Neutrophil (primary cell): ENCODE measurements around the gene REEP6.

ENCODE experiments used
- H3K27ac ChIP-seq: fragments of 200-600 bp; sonication (generic); 2 replicates; pipeline ENCODE4 v1.5.1; 2016; ENCODE audit warnings: mild to moderate bottlenecking, moderate library complexity
- H3K27me3 ChIP-seq: fragments of 200-600 bp; sonication (generic); 2 replicates; pipeline ENCODE4 v1.6.0; 2016; ENCODE audit warnings: mild to moderate bottlenecking
- H3K36me3 ChIP-seq: fragments of 200-600 bp; sonication (generic); 2 replicates; pipeline ENCODE4 v1.5.1; 2017
- H3K4me1 ChIP-seq, 2 experiments: fragments of 200-600 bp in 1 of 2; sonication (generic) in 1 of 2; 1 replicate in 1 of 2; 2 replicates in 1 of 2; pipeline versions ENCODE4 v1.5.1 to v1.6.1; 2013 to 2016; ENCODE audit warnings: low read depth in 1 of 2, low read length in 1 of 2, mild to moderate bottlenecking in 1 of 2, moderate library complexity in 1 of 2; ENCODE audit not compliant: control insufficient read depth in 1 of 2, insufficient read depth in 1 of 2
- H3K4me3 ChIP-seq, 2 experiments: fragments of 200-600 bp in 1 of 2; sonication (generic) in 1 of 2; 1 replicate in 1 of 2; 2 replicates in 1 of 2; pipeline ENCODE4 v1.5.1; 2013 to 2016; ENCODE audit warnings: low read depth in 1 of 2, low read length in 1 of 2, mild to moderate bottlenecking in 1 of 2, moderate library complexity in 1 of 2
- H3K9me3 ChIP-seq: fragments of 200-600 bp; sonication (generic); 2 replicates; pipeline ENCODE4 v1.5.1; 2016
- CTCF ChIP-seq: fragments of 200-600 bp; sonication (generic); IDR thresholded peaks from 2 replicates; pipeline ENCODE4 v1.5.1; 2016; ENCODE audit warnings: antibody characterized with exemption

The REEP6 gene

GRCh38 chr19:1459479-1459878, 31.5 kb upstream of the REEP6 start:
- no peak for TF ChIP-seq CTCF
- no peaks in the 10 kb centered on the region for H3K9me3 ChIP-seq
- H3K4me1 ChIP-seq = peaks cover 4 to 7% of the 10 kb centered on the region in 2 experiments
- peaks cover 19% of the 10 kb centered on the region for H3K36me3 ChIP-seq
- peaks cover 67% of the 10 kb centered on the region for H3K27me3 ChIP-seq
- H3K27ac ChIP-seq = no peak overlapping the region
- no peak overlapping the region for H3K4me3 ChIP-seq

DNA sequence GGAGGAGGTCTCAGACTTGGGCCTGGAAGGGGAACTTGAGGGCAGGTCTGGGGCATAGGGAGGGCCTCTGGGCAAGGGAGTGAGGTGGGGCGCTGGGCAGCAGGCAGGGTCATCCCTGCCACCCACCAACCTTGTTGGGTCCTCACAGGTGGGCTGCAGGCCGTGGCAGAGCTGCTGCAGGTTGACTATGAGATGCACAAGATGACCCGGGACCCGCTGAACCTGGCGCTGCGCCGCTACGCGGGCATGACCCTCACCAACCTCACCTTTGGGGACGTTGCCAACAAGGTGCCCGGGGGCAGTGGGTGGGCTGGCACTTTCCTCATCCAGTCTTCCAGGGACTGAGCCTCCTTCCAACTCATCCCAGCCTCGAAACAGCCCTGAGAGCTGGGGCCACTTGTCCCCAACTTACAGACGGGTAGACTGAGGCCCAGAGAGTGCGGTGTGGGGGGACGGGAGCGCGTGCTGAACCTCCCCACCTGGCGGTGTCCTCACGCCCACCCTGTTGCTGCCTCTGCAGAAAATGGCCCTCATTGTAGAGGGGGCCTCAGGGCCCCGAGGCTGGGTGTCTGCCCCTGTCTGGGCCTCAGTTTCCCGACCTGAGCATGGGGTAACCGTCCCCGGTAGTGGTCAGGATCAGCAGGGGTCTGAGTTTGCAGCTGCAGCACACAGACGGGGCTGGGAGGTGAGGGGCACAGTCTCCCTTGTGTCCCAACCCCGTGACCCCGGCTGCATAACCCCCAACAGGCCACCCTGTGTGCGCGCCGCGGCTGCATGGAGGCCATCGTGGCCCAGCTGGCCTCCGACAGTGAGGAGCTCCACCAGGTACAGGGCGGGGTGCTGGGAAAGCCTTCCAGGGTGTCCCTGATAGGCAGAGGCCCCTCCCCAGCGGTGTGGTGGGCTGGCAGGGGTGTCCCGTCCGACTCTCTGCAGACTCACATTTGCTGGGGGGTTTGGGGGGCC, 30.7 kb upstream of the REEP6 start:
- H3K9me3 ChIP-seq = no peaks in the 10 kb centered on the region
- no peak overlapping the region for H3K4me3 ChIP-seq
- TF ChIP-seq CTCF = no peak
- no peak overlapping the region for H3K27ac ChIP-seq
- H3K36me3 ChIP-seq = peaks cover 19% of the 10 kb centered on the region
- H3K4me1 ChIP-seq = peaks cover 1 to 3% of the 10 kb centered on the region in 2 experiments
- H3K27me3 ChIP-seq = peaks cover 67% of the 10 kb centered on the region

GRCh38 chr19:1461862-1462261, 29.1 kb upstream of the REEP6 start:
- TF ChIP-seq CTCF = no peak
- Histone ChIP-seq H3K27me3 (peaks cover 67% of the 10 kb centered on the region), H3K4me1 (peaks cover 0 to 6% of the 10 kb centered on the region in 2 experiments), H3K4me3 (no peak overlapping the region), H3K36me3 (peaks cover 19% of the 10 kb centered on the region), H3K27ac (no peak overlapping the region), H3K9me3 (no peaks in the 10 kb centered on the region)

- TF ChIP-seq CTCF = no peak
Observed at GRCh38 chr19:1465191-1466016, 25.6 kb upstream of the REEP6 start.

GRCh38 chr19:1466018-1466460, 24.9 kb upstream of the REEP6 start:
- no peaks in the 10 kb centered on the region for H3K9me3 ChIP-seq
- peaks cover 4% of the 10 kb centered on the region for H3K36me3 ChIP-seq
- H3K4me1 ChIP-seq = peaks cover 12 to 38% of the 10 kb centered on the region in 2 experiments
- H3K27me3 ChIP-seq = peaks cover 79% of the 10 kb centered on the region
- H3K4me3 ChIP-seq = no peak overlapping the region
- no peak overlapping the region for H3K27ac ChIP-seq
- TF ChIP-seq CTCF = no peak

More at GRCh38 chr19:1465191-1466016, 25.6 kb upstream of the REEP6 start:
- H3K4me3 ChIP-seq = no peak overlapping the region
- peaks cover 10% of the 10 kb centered on the region for H3K36me3 ChIP-seq
- H3K27ac ChIP-seq = no peak overlapping the region
- H3K27me3 ChIP-seq = peaks cover 72% of the 10 kb centered on the region
- H3K9me3 ChIP-seq = no peaks in the 10 kb centered on the region
- peaks cover 6 to 32% of the 10 kb centered on the region in 2 experiments for H3K4me1 ChIP-seq
